ENCODE results near the gene PARD3B.

PARD3B gene

GRCh38 chr2:205107810-205108209 lies 562.5 kb downstream of the PARD3B start:
- H3K36me3 Mint-ChIP-seq (ENCODE audit: low read depth): peaks cover 12% of the 10 kb centered on the region
- no peak overlapping the region for H3K4me3 Mint-ChIP-seq
- no peaks in the 10 kb centered on the region for H3K27me3 Mint-ChIP-seq (ENCODE audit: low read depth)
- H3K9me3 Mint-ChIP-seq: no peaks in the 10 kb centered on the region
- TF ChIP-seq, protein P1, sequence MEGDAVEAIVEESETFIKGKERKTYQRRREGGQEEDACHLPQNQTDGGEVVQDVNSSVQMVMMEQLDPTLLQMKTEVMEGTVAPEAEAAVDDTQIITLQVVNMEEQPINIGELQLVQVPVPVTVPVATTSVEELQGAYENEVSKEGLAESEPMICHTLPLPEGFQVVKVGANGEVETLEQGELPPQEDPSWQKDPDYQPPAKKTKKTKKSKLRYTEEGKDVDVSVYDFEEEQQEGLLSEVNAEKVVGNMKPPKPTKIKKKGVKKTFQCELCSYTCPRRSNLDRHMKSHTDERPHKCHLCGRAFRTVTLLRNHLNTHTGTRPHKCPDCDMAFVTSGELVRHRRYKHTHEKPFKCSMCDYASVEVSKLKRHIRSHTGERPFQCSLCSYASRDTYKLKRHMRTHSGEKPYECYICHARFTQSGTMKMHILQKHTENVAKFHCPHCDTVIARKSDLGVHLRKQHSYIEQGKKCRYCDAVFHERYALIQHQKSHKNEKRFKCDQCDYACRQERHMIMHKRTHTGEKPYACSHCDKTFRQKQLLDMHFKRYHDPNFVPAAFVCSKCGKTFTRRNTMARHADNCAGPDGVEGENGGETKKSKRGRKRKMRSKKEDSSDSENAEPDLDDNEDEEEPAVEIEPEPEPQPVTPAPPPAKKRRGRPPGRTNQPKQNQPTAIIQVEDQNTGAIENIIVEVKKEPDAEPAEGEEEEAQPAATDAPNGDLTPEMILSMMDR (IDR thresholded peaks at IDR 0.05; ENCODE audit: unreplicated experiment in 3 of 3): no peak
- no peak overlapping the region for H3K27ac Mint-ChIP-seq
- H3K4me1 Mint-ChIP-seq: no peaks in the 10 kb centered on the region

- Mint-ChIP-seq H3K27me3 (ENCODE audit: low read depth) (no peaks in the 10 kb centered on the region), H3K4me3 (no peak overlapping the region), H3K36me3 (ENCODE audit: low read depth) (peaks cover 13% of the 10 kb centered on the region), H3K4me1 (peaks cover 12% of the 10 kb centered on the region), H3K9me3 (peaks cover 6% of the 10 kb centered on the region), H3K27ac (no peak overlapping the region)
- TF ChIP-seq, protein P1 (IDR thresholded peaks at IDR 0.05; ENCODE audit: unreplicated experiment in 3 of 3): no peak
These were observed 570.2 kb downstream of the PARD3B start for GRCh38 chr2:205115511-205115910.

- peaks cover 12% of the 10 kb centered on the region for H3K4me1 Mint-ChIP-seq
- H3K36me3 Mint-ChIP-seq (ENCODE audit: low read depth): peaks cover 13% of the 10 kb centered on the region
- TF ChIP-seq, protein P1 (IDR thresholded peaks at IDR 0.05; ENCODE audit: unreplicated experiment in 3 of 3): no peak
- peak overlapping the region in 1 of 3 experiments; percentile 45 for H3K27ac Mint-ChIP-seq
- H3K27me3 Mint-ChIP-seq (ENCODE audit: low read depth): no peaks in the 10 kb centered on the region
- H3K9me3 Mint-ChIP-seq: peaks cover 6% of the 10 kb centered on the region
- no peak overlapping the region for H3K4me3 Mint-ChIP-seq
These were observed 571.9 kb downstream of the PARD3B start for GRCh38 chr2:205117125-205117524.

DNA sequence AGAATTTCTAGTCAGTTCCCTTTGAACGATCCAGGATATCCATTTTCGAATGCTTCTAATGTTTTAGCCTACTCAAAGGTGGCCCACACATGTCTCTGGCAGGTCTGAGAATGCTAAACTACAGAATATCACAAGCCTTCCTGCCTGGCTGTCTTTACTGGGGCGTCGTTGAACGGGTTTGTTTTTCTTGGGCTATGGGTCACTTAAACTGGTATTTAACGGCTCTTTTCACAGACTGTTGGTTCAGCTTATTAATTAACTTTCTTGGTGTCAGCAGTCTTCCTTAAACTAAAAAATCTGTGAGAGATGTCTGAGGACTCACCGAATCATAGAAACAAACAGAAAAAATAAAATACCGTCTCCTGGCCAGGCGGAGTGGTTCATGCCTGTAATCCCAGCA lies 573.9 kb downstream of the PARD3B start:
- Mint-ChIP-seq H3K9me3 (no peaks in the 10 kb centered on the region), H3K36me3 (ENCODE audit: low read depth) (peaks cover 15% of the 10 kb centered on the region), H3K4me3 (no peak overlapping the region), H3K27ac (peak overlapping the region; percentile 80 to 95 (median 82)), H3K4me1 (peaks cover 12% of the 10 kb centered on the region), H3K27me3 (ENCODE audit: low read depth) (peaks cover 7% of the 10 kb centered on the region)
- TF ChIP-seq, protein P1 (IDR thresholded peaks at IDR 0.05; ENCODE audit: unreplicated experiment in 3 of 3): no peak

DNA sequence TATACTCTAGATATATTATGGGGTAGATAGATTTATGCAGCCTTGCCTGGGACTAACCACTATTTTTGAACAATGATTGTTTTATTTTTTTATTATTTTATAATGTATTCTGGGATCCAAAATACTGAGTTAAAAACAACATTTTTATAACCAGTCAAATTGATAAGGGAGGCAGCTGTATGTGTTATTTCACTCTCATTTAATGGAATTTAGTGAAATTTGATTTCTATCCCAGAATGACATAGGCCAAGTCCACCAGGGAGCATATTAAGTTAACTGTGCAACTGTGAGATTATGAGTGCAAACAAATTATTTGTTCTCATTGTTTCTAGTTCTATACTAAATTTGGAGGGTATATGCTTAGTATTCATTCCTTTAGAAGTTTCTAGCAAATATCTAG lies 583.5 kb downstream of the PARD3B start:
- H3K27ac Mint-ChIP-seq: no peak overlapping the region
- no peak overlapping the region for H3K4me3 Mint-ChIP-seq
- peaks cover 21% of the 10 kb centered on the region for H3K36me3 Mint-ChIP-seq (ENCODE audit: low read depth)
- H3K9me3 Mint-ChIP-seq: no peaks in the 10 kb centered on the region
- H3K27me3 Mint-ChIP-seq (ENCODE audit: low read depth): no peaks in the 10 kb centered on the region
- H3K4me1 Mint-ChIP-seq: peaks cover 6% of the 10 kb centered on the region
- TF ChIP-seq, protein P1 (IDR thresholded peaks at IDR 0.05; ENCODE audit: unreplicated experiment in 3 of 3): no peak

DNA sequence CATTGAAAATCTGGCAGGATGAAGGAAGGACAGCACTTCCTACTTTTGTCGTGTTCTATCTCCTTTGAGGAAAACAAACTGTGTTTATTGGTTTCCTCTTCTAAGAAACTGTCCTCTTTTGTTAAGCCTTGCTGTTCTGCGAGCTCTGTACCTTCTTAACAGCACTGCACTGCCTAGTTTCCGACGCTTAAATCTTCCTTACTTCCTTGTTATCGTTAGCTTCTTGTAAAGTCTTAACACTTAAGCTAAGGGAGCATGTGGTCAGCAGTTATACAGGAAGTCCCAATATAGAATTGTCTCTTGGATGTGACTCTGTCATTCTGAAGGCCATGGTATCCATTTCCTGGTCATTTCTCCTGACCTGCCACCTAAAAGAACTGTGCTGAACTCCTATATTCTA lies 584.3 kb downstream of the PARD3B start:
- Mint-ChIP-seq H3K4me3 (no peak overlapping the region), H3K36me3 (ENCODE audit: low read depth) (peaks cover 23% of the 10 kb centered on the region)

More for the DNA sequence above, 584.3 kb downstream of the PARD3B start:
- Mint-ChIP-seq H3K27me3 (ENCODE audit: low read depth) (no peaks in the 10 kb centered on the region), H3K27ac (no peak overlapping the region), H3K4me1 (peaks cover 6% of the 10 kb centered on the region), H3K9me3 (no peaks in the 10 kb centered on the region)
- TF ChIP-seq, protein P1 (IDR thresholded peaks at IDR 0.05; ENCODE audit: unreplicated experiment in 3 of 3): no peak

Data from nephron (organoid).